Measurements from ENCODE around the gene FNDC8.
"Not testable (repeated sequence)": the region's sequence is repeated elsewhere in the genome, so short reads cannot be mapped to it uniquely, and the experiment has no call there.

Gene FNDC8

DNA sequence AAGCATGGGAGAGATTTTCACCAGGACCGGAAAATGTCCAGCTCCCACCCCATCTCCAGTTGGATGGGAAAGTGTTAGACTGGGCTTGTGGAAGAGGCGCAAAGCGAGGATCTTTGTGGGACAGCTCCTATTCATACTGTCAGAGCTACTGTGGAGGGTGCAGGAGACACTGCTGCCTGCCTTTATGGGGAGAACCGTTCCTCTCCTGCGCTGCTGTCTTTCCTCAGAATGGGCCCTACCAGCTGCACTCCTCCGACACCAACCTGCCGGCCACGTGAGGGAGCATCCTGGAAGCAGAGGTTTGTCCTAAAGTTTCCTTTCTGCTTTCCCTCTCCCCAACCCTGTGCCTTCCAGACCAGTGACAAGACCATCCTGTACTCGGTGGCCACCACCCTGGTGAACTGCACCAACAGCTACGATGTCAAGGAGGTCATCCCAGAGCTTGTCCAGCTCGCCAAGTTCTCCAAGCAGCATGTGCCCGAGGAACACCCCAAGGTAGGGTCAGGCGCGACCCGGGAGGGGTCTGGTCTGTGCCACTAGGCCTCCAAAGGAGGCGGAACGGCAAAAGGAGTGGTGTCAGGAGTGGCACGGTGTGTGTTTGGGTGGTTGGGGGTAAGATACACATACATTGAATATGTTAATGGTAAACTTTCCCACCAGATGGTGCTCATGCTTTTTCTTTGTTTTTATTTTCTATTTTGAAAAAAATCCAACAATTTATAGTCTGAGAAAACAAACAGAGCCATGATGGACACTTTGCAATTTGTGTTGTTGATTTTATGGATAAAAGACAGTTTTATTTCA is 49.8 kb downstream of the FNDC8 start:
- no peak for DNase-seq (ENCODE audit: low read depth, low spot score)

DNA sequence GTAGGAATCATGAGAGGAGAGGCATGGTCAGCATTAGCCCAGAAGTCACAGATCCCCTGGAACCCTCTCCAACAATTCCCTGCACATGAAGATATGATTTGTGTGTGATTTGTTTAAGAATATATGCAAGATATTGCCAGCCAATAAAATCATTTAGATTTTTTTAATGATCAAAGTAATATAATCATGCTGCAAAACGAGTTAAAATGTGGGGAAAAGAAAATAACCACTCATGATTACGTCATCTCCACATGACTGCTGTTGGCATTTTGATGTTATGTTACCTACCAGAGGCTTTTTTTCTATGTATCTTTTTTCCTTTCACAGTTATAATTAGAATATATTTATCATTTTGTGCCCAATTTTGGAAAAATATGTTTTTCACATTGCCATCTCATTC is 50.4 kb downstream of the FNDC8 start:
- no peak for DNase-seq (ENCODE audit: low read depth, low spot score)

DNA sequence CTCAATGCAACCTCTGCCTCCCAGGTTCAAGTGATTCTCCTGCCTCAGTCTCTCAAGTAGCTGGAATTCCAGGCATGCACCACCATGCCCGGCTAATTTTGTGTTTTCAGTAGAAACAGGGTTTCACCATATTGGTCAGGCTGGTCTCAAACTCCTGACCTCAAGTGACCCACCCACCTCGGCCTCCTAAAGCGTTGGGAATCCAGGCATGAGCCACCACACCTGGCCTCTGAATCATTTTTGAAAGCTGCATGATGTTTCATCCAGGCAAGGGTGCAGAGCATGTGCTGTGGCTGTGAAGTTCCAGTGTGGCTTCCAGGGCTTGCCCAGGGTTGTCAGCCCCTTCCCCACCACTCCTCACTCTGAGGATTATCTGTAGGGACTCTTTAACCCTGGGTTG is 50.9 kb downstream of the FNDC8 start:
- DNase-seq (ENCODE audit: low read depth, low spot score), result not testable (repeated sequence)

DNA sequence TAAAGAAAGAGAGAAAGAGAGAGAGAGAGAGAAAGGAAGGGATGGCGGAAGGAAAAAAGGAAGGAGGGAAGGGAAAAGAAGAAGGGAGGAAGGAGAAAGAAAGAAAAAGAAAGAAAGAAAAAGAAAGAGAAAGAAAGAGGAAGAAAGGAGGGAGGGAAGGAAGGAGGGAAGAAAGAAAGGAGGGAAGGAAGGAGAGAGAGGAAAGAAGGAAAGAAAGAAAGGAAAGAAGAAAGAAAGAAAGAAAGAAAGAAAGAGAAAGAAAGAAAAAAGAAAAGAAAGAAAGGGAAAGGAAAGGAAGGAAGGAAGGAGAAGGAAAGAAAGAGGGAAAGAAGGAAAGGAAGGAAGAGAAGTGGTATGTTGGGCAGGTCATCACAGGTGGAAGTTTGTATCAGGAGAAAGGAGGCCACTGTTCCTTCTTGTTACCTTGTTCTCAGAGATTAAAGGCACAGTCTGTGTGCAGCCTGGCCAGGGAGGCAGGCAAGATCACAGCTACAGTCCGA is 53.5 kb downstream of the FNDC8 start:
- no peak for DNase-seq (ENCODE audit: low read depth, low spot score)

DNA sequence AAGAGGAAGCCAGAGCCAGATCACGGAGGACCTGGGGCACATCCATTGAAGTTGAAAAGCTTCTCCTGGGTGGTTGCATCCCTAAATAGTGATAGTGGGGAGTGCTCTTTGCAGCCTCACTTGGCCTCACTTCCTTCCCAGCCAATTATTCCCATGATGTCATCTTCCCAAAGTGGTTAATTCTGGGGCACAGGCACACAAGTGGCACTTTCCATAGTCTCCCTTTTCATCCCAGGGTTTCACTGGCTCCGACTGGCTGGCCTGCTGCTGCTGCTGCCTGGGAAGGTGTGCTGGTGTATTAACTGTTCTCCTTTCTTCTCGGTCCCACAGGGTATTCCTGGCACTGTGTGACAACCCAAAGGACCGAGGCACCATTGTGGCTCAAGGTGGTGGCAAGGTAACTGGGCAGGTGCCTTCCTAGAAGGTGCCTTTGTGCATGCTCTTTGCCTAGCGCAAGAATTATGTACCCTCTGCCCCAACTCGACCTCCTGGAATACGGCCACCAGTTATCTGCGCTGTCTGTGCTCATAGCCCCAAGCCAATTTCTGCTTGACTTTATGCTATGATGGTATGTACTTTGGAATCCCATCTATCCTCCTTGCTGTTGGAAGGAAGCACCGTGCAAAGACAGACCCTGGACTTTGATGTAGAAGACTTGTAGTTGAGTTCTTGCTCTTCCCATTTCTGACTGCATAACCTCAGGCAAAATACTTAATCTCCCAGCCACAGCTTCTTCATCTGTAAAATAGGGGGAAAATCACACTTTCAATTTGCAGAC is 54.4 kb downstream of the FNDC8 start:
- DNase-seq (ENCODE audit: low read depth, low spot score), result no peak

DNA sequence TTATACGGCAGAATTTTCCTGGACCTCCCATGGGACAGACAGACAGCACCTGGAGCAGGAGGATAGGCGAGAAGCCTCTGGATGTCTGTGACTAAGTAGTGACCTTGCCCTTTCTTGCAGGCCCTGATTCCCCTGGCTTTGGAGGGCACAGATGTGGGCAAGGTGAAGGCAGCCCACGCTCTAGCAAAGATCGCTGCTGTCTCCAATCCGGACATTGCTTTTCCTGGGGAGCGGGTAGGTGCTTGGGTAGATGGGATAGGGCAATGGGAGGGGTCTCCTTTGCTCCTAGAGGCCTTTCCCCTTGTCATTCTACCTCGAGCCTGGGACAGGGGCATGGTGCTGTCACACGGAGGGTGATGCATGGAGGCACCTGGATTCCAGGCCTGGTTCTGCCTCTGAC is 55.5 kb downstream of the FNDC8 start:
- no peak for DNase-seq (ENCODE audit: low read depth, low spot score)

DNA sequence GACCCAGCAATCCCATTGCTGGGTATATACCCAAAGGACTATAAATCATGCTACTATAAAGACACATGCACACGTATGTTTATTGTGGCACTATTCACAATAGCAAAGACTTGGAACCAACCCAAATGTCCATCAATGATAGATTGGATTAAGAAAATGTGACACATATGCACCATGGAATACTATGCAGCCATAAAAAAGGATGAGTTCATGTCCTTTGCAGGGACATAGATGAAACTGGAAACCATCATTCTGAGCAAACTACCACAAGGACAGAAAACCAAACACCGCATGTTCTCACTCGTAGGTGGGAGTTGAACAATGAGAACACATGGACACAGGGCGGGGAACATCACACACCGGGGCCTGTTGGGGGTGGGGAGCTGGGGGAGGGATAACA is 58.0 kb downstream of the FNDC8 start:
- DNase-seq (ENCODE audit: low read depth, low spot score), result not testable (repeated sequence)

Data from activated naive CD8-positive, alpha-beta T cell treated with anti-CD3 and anti-CD28 coated beads, Interleukin-2, amount 50 U/mL, for 16 hours (primary cell).